Heart left ventricle (tissue), 13 donors: ENCODE measurements around the gene VCL.

Source experiments
- POLR2A ChIP-seq, 2 donors: fragments of 450-650 bp; IDR thresholded peaks; one replicate each; pipeline ENCODE4 v1.6.1; 2017; ENCODE audit warnings: antibody characterized with exemption in 2 of 2, mild to moderate bottlenecking in 2 of 2, moderate library complexity in 2 of 2
- TF ChIP-seq, protein P1 (sequence below), 12 donors: fragments of 200-600 bp; sonication (generic) in 4 of 12; IDR thresholded peaks; one replicate each; pipeline versions ENCODE4 v1.5.0 to v1.8.0; 2018 to 2022; ENCODE audit warnings: antibody characterized with exemption in 12 of 12, mild to moderate bottlenecking in 5 of 12
- donor health status: ischemic (EF 13 %, LVEDD 7.1; RV severe dilation, severe dysfunction).
- donor health status: DM: no; HTN: yes; CAD: no.
- donor health status: DM: no; HTN: no; CAD: no.
- donor health status: ischemic (EF 25% LVEDD 6.9; RV normal size, moderate dysfunction).
- donor health status: ischemic (EF 25% LVEDD 5.7; RV mildly dilated, moderate dysfunction).
- donor health status: ischemic (EF 35%, LVEDD 5.7; RV mildly dilated, moderate dysfunction).
- donor health status: nonischemic (EF 11% LVEDD 7.7; RV severe dilation, severe dysfunction).
- donor health status: DM: yes; HTN: yes; CAD: no.
- donor health status: PGD.
- donor health status: ischemic (EF 29% LVEDD 5.4; RV normal size, mild dysfunction).
- donor health status: nonischemic (EF 23%, LVEDD 6.1; RV moderate dilation, normal function).

DNA sequence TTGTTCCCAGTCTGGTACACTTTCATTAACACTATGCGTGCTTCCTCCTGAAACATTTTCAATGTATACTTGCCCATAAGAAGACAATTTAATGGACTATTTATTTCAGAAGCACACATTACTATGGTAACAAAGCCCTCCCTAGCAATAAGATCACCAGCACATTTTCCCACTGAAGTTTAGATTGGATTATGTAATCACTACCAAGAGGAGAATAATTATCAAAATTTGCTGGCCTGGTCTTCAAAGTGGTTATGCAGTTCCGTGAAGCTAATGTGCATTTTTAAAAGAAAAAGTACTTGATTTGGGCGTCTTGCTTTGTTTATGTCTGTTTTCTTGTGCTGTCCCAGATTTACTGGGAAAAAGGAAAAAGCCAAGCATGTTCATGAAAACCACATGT lies 90.8 kb downstream of the VCL start:
- TF ChIP-seq POLR2A (IDR thresholded peaks at IDR 0.05), result no peak
- TF ChIP-seq, protein P1, sequence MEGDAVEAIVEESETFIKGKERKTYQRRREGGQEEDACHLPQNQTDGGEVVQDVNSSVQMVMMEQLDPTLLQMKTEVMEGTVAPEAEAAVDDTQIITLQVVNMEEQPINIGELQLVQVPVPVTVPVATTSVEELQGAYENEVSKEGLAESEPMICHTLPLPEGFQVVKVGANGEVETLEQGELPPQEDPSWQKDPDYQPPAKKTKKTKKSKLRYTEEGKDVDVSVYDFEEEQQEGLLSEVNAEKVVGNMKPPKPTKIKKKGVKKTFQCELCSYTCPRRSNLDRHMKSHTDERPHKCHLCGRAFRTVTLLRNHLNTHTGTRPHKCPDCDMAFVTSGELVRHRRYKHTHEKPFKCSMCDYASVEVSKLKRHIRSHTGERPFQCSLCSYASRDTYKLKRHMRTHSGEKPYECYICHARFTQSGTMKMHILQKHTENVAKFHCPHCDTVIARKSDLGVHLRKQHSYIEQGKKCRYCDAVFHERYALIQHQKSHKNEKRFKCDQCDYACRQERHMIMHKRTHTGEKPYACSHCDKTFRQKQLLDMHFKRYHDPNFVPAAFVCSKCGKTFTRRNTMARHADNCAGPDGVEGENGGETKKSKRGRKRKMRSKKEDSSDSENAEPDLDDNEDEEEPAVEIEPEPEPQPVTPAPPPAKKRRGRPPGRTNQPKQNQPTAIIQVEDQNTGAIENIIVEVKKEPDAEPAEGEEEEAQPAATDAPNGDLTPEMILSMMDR (IDR thresholded peaks at IDR 0.05), result no peak
